GM19438 (cell line): Measurements from ENCODE around the gene TSN.
"Not testable (repeated sequence)": the region's sequence is repeated elsewhere in the genome, so short reads cannot be mapped to it uniquely, and the experiment has no call there.

ENCODE experiments used
- ATAC-seq: cut with Tn5 transposase; IDR thresholded peaks from one replicate; pipeline ENCODE4 v1.9.1; 2021; ENCODE audit warnings: low read depth; ENCODE audit not compliant: unreplicated experiment

Gene TSN

GRCh38 chr2:121755237-121756111 lies at the start of gene TSN:
Gene TSN (plus strand): TSS chr2:121755651. CDS start chr2:121755780, 129 bp downstream.
- peak; percentile 100 for ATAC-seq

DNA sequence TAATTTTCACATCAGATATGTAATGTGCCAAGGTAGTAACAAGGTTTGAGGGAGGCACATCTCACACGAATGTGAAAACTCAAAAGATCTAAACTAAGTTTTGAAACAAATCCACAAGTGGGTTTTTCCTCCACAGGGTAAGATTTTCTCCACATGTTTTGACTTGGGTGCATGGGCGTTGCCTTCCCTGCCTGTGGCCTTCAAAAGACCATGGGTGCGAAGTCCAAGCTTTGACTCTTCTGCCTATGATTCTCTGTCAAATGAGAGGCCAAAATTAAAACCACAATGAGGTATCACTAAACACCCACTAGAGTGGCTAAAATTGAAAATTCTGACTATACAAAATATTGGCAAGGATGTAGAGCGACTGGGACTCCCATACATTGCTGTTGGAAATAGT lies 49.5 kb upstream of the TSN start:
- ATAC-seq = no peak

GRCh38 chr2:121707344-121707919 lies 48.0 kb upstream of the TSN start:
- ATAC-seq = no peak

- ATAC-seq = no peak
These were observed 47.5 kb upstream of the TSN start for GRCh38 chr2:121707920-121708361.

DNA sequence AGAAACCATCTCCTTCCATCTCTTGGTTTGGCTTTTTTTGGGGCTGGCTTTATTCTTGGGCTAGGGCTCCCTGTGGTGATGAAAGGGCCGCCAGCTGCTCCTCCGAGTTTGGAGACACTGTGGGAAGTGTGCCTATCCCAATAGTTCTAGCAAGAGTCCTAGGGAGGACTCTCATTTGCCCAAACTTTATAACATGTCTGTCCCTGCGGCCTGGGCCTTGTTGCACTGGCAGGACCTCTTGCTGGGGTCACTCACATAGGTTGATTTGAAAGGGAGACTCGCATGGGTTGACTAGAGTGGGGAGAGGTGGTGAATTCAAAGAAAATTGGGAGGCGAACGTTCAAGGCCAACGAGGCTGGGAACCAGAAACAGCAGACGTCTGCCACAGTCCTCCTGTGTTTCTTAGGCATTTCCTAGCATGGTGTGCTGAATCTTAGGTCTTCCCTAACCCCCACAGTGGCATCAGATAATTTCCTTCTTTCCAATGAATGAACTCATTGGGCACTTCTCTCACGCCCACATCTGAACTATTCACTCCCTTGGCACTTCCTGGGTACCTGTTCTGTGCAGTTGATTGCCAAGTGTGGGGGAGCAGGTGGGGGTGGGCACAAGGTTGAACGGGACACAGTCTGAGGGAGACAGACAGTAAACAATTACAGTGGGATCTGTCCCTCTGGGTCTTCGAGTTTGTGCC lies 45.5 kb upstream of the TSN start:
- no peak for ATAC-seq

GRCh38 chr2:121710470-121711170 lies 44.8 kb upstream of the TSN start:
- ATAC-seq = no peak

- ATAC-seq = not testable (repeated sequence)
These were observed 44.0 kb upstream of the TSN start for GRCh38 chr2:121711481-121711880.

- no peak for ATAC-seq
These were observed 39.3 kb upstream of the TSN start for GRCh38 chr2:121716126-121716525.

GRCh38 chr2:121717529-121717928 lies 37.9 kb upstream of the TSN start:
- no peak for ATAC-seq

DNA sequence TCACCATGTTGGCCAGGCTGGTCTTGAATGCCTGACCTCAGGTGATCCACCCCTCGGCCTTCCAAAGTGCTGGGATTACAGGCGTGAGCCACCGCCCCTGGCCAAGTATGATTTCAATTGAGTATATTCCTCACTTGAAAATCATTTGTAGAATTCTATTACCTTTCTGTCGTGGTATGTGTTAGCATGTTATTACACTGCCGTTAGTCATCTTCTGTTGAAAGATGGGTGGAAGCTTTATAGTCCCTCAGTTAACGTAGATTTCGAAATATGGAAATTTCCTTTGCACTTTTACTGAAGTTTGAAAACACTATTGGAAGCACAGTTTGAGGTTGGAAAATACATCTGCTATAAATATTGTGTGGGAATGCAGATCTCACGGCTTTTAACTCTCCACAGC lies 33.5 kb upstream of the TSN start:
- no peak for ATAC-seq

GRCh38 chr2:121722479-121722878 lies 33.0 kb upstream of the TSN start:
- ATAC-seq = no peak

GRCh38 chr2:121723316-121723715 lies 32.1 kb upstream of the TSN start:
- ATAC-seq = no peak

GRCh38 chr2:121727332-121727731 lies 28.1 kb upstream of the TSN start:
- no peak for ATAC-seq

DNA sequence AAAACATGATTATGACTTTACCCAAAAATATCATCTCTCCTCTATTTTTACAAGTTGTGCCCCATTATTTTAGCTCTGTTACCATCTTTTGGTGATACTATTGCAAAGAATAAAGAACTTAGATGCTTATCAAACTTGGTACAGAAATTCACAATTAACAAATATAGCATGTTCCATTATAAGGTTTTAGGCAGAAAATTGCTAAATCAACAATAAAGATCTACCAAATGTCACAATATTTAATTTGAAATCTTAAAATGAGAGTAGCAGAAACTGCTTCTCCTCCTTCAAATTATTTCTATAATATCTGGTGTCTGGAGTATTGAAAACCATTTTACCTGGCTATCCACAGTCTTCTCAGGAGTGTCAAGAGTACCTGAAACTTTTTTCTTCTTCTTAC lies 27.5 kb upstream of the TSN start:
- ATAC-seq = no peak

DNA sequence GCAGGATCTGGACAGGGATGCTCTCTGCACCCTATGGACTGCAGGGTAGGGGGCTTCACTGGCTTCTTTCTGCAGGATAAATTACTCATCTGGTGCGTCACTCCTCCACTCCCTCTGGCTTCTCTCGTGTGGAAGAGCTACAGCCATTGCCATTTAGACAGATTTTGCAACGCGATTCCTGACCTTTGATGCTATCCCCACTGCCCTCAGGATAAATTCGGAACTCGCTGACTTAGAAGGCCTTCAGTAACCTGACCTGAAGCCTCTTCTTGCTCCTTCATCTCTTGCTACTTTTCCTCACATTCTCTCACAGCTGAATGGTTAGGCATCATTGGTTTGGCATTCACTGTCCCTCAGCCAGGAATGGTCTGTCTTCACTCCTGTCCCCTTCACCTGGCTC lies 24.1 kb upstream of the TSN start:
- no peak for ATAC-seq

- not testable (repeated sequence) for ATAC-seq
These were observed 20.9 kb upstream of the TSN start for GRCh38 chr2:121734544-121734943.

DNA sequence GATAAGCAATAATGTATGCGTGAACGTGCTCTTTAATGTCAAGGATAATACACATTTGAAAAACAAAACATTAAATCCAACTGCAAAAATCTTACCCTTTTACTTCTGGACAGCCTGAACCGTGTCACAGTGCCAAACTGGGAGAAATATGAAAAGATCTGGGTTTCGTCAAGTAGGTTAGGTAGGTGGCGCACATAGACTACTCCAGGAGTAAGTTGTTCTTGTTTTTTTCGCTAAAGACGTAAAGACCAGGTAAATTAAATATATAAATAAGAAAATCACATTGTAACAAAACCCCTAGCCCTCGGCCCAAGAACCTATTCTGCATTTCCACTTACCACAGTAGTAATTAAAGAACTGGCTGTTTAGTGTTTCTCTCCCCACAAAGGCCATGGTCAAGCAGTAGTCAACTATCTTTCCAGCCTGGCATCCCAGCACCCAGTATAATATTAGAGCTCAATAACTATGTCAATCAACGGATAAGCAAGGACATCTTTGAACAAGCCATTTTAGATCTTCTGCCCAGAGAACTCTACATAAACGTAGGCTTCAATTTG lies 19.9 kb upstream of the TSN start:
- ATAC-seq = no peak

DNA sequence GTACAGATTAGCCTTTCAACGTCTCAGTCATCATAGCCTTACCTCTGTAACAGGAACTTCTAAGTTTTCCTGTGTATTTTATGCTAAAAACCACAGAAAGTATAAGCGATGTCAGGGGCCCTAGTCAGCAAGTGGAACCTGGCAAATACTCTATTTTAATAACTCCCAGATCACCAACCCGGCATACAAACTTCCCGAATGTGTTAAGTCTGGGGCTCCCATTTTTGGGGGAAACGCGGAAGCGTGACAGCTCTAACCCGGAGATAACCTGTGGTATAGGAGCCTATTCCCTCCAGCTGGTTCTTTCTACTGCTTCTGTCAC lies 19.4 kb upstream of the TSN start:
- no peak for ATAC-seq

GRCh38 chr2:121736462-121737336 lies 18.8 kb upstream of the TSN start, which contains the start of gene NIFK:
Gene NIFK (minus strand): TSS chr2:121736875. CDS start chr2:121736850, 25 bp downstream.
- peak; percentile 90 for ATAC-seq

- no peak for ATAC-seq
These were observed 14.5 kb upstream of the TSN start for GRCh38 chr2:121740973-121741372.
